GM12878 (cell line): ENCODE measurements around the gene BBOF1. TPM values are rescaled to one million over a fixed set of nuclear protein-coding genes. Genes with fewer than 3 reads are reported as not detected.

Experiments used
- ATAC-seq: fragments of 200-7000 bp; cut with Tn5 transposase; 3 replicates; pipeline ENCODE4 v1.9.1; 2020; ENCODE audit warnings: mild to moderate bottlenecking, moderate library complexity
- BruUV-seq: library from RNA; stranded (reverse); fragments of 400-500 nt; replicated peaks from 2 replicates; lab custom pipeline; 2021; lab: Mats Ljungman, UMichigan
- CTCF ChIA-PET: fragments of 300-600 bp; sonication (Branson Sonifier 250); formaldehyde crosslinking; extraction: SDS; loops from one replicate; lab custom pipeline; 2021; ENCODE audit warnings: inconsistent platforms; lab: Yijun Ruan, JAX
- POLR2A ChIA-PET: fragments of 350-600 bp; formaldehyde crosslinking; extraction: SDS; loops from one replicate; lab custom pipeline; 2021; ENCODE audit warnings: inconsistent platforms; lab: Charles Lee
- RAD21 ChIA-PET: fragments of 300-600 bp; sonication (Branson Sonifier 250); formaldehyde crosslinking; loops from one replicate; lab custom pipeline; 2023; ENCODE audit warnings: antibody characterized with exemption; ENCODE audit not compliant: unreplicated experiment; lab: Charles Lee
- SMC1A ChIA-PET: fragments of 300-600 bp; sonication (Branson Sonifier 250); formaldehyde crosslinking; loops from one replicate; lab custom pipeline; 2023; ENCODE audit not compliant: unreplicated experiment, uncharacterized antibody; lab: Charles Lee
- DNase-seq: peaks from one replicate; pipeline ENCODE4 v3.0.0-alpha.2; 2011; ENCODE audit warnings: low read depth, low spot score
- FAIRE-seq: peaks from 3 replicates; lab custom pipeline; 2011; peaks lifted over from hg19 to GRCh38; lab: Jason Lieb, UNC
- H2AFZ ChIP-seq: 2 replicates; pipeline ENCODE4 v1.6.0; 2011; ENCODE audit warnings: low read depth, low read length, control low read depth; ENCODE audit not compliant: control insufficient read depth
- H3K27ac ChIP-seq: 2 replicates; pipeline ENCODE4 v1.5.1; 2011; ENCODE audit warnings: control low read depth; ENCODE audit not compliant: control insufficient read depth, insufficient read depth
- H3K27me3 ChIP-seq, 2 experiments: replicated peaks in 1 of 2; 2 replicates each; pipeline versions ENCODE4 v1.6.0 to v1.6.1; 2011; ENCODE audit warnings: low read length in 1 of 2; ENCODE audit not compliant: control insufficient read depth in 2 of 2, insufficient read depth in 2 of 2
- H3K36me3 ChIP-seq, 2 experiments: 2 replicates each; pipeline ENCODE4 v1.5.1; 2011; ENCODE audit warnings: low read length in 1 of 2; ENCODE audit not compliant: control insufficient read depth in 2 of 2, insufficient read depth in 2 of 2
- H3K4me1 ChIP-seq: 2 replicates; pipeline ENCODE4 v1.6.1; 2011; ENCODE audit warnings: mild to moderate bottlenecking, low read length, moderate library complexity, mixed read lengths; ENCODE audit not compliant: control insufficient read depth, insufficient read depth
- H3K4me2 ChIP-seq: 2 replicates; pipeline ENCODE4 v1.6.0; 2011; ENCODE audit warnings: control low read depth; ENCODE audit not compliant: control insufficient read depth, insufficient read depth
- H3K4me3 ChIP-seq: fragments of 200-600 bp; sonication (generic); 2 replicates; pipeline ENCODE4 v1.5.1; 2016
- H3K79me2 ChIP-seq: 2 replicates; pipeline ENCODE4 v1.6.0; 2011; ENCODE audit warnings: low read length; ENCODE audit not compliant: control insufficient read depth, insufficient read depth
- H3K9ac ChIP-seq: 2 replicates; pipeline ENCODE4 v1.8.0; 2011; ENCODE audit warnings: low read length, control low read depth, mixed read lengths; ENCODE audit not compliant: control insufficient read depth, insufficient read depth
- H3K9me3 ChIP-seq: replicated peaks from 3 replicates; pipeline ENCODE4 v1.5.1; 2011; ENCODE audit warnings: mild to moderate bottlenecking, low read length; ENCODE audit not compliant: control insufficient read depth, insufficient read depth
- H4K20me1 ChIP-seq: 2 replicates; pipeline ENCODE4 v1.6.0; 2011; ENCODE audit not compliant: control insufficient read depth, insufficient read depth
- BHLHE40 ChIP-seq, 2 experiments: fragments of 450-650 bp in 1 of 2; IDR thresholded peaks; 2 replicates each; pipeline ENCODE4 v1.6.1; 2011 to 2017; ENCODE audit warnings: low read depth in 2 of 2, borderline replicate concordance in 1 of 2, improper control_type of control experiment in 1 of 2, low read length in 1 of 2, mild to moderate bottlenecking in 1 of 2
- CHD2 ChIP-seq: IDR thresholded peaks from 2 replicates; pipeline ENCODE4 v1.6.1; 2011; ENCODE audit warnings: low read depth, low read length, improper control_type of control experiment, borderline replicate concordance
- CTCF ChIP-seq, 3 experiments: IDR thresholded peaks in 2 of 3; conservative IDR thresholded peaks in 1 of 3; 2 replicates each; pipeline ENCODE4 v1.5.1; 2011; ENCODE audit warnings: low read depth in 3 of 3, low read length in 3 of 3, mild to moderate bottlenecking in 3 of 3, control low read depth in 2 of 3, moderate library complexity in 2 of 3, inconsistent platforms in 1 of 3, mixed read lengths in 1 of 3; ENCODE audit not compliant: control insufficient read depth in 2 of 3, insufficient read depth in 1 of 3; ENCODE audit errors: extremely low read depth in 1 of 3
- EZH2 ChIP-seq: IDR thresholded peaks from 2 replicates; pipeline ENCODE4 v1.6.1; 2012; ENCODE audit warnings: low read depth, mild to moderate bottlenecking, control low read depth, inconsistent platforms, low read length, borderline replicate concordance; ENCODE audit not compliant: control insufficient read depth
- FOXK2 ChIP-seq: fragments of 450-650 bp; IDR thresholded peaks from 2 replicates; pipeline ENCODE4 v1.6.1; 2017; ENCODE audit warnings: mild to moderate bottlenecking, moderate library complexity
- IRF4 ChIP-seq: IDR thresholded peaks from 2 replicates; pipeline ENCODE4 v1.6.1; 2011; ENCODE audit warnings: low read depth, low read length
- MEF2B ChIP-seq: fragments of 450-650 bp; IDR thresholded peaks from 2 replicates; pipeline ENCODE4 v1.6.1; 2018; ENCODE audit warnings: mild to moderate bottlenecking, moderate library complexity; ENCODE audit not compliant: partially characterized antibody, poor library complexity, severe bottlenecking
- NBN ChIP-seq: fragments of 450-650 bp; IDR thresholded peaks from 2 replicates; pipeline ENCODE4 v1.6.1; 2016
- NFYB ChIP-seq: IDR thresholded peaks from 2 replicates; pipeline ENCODE4 v1.6.1; 2011; ENCODE audit warnings: low read depth, mild to moderate bottlenecking, low read length, improper control_type of control experiment, moderate library complexity; ENCODE audit not compliant: insufficient read depth
- PKNOX1 ChIP-seq: fragments of 450-650 bp; IDR thresholded peaks from 2 replicates; pipeline ENCODE4 v1.6.1; 2016; ENCODE audit warnings: mild to moderate bottlenecking
- POLR2AphosphoS2 ChIP-seq: IDR thresholded peaks from 2 replicates; pipeline ENCODE4 v1.6.1; 2011; ENCODE audit warnings: low read depth, mild to moderate bottlenecking, low read length, improper control_type of control experiment, moderate library complexity
- STAT3 ChIP-seq: IDR thresholded peaks from 2 replicates; pipeline ENCODE4 v1.6.1; 2011; ENCODE audit warnings: low read depth, low read length, improper control_type of control experiment
- SUZ12 ChIP-seq: fragments of 200-600 bp; sonication (generic); IDR thresholded peaks from one replicate; pipeline ENCODE4 v1.6.1; 2018; ENCODE audit warnings: antibody characterized with exemption, mild to moderate bottlenecking; ENCODE audit not compliant: unreplicated experiment
- USF2 ChIP-seq: IDR thresholded peaks from 2 replicates; pipeline ENCODE4 v1.6.1; 2011; ENCODE audit warnings: low read depth, low read length, improper control_type of control experiment, borderline replicate concordance
- WRNIP1 ChIP-seq: IDR thresholded peaks from 2 replicates; pipeline ENCODE4 v1.6.1; 2011; ENCODE audit warnings: low read depth, low read length, improper control_type of control experiment, borderline replicate concordance
- ZSCAN29 ChIP-seq: fragments of 450-650 bp; IDR thresholded peaks from 2 replicates; pipeline ENCODE4 v1.6.1; 2017; ENCODE audit warnings: mild to moderate bottlenecking, moderate library complexity
- WGBS: methylation state at CpG from one replicate; pipeline ENCODE4 v1.1.6; 2016; ENCODE audit warnings: low lambda C conversion rate; ENCODE audit not compliant: insufficient replicate concordance, insufficient coverage; ENCODE audit errors: missing lambda C conversion rate; 5-methylcytosine and 5-hydroxymethylcytosine counted together
- in situ Hi-C: fragments of 300-500 bp; cut with MboI; formaldehyde crosslinking; loops from 9 replicates; pipeline ENCODE4 v1.14.3; 2018; ENCODE audit warnings: mixed read lengths
- intact Hi-C: fragments of 100-400 bp; cut with micrococcal nuclease; formaldehyde crosslinking; loops from one replicate; pipeline ENCODE4 v1.14.2; 2022; ENCODE audit not compliant: unreplicated experiment
- polyA plus RNA-seq, 11 experiments: library from polyadenylated mRNA; depleted of rRNA in 4 of 11; unstranded in 6 of 11; stranded (reverse) in 5 of 11; fragments of >200 nt; fragmentation: Nextera tagmentation in 4 of 11; fragmentation: Illumina TruSeq in 1 of 11; extraction: Ambion mirVana in 4 of 11; extraction: Trizol in 1 of 11; gene quantifications; 1 replicate in 1 of 11; 2 replicates in 10 of 11; pipeline versions ENCODE4 v1.2.1 to v1.2.3, GENCODE V29; 2011 to 2016; ENCODE audit warnings: inconsistent platforms in 2 of 11, missing spikeins in 2 of 11, low read depth in 1 of 11
- total RNA-seq, 4 experiments: library from RNA; depleted of rRNA in 3 of 4; stranded (reverse); fragments of >200 nt in 3 of 4; fragmentation: Illumina TruSeq in 1 of 4; extraction: Trizol in 1 of 4; gene quantifications; 2 replicates each; pipeline versions ENCODE4 v1.2.1 to v1.2.3, GENCODE V29; 2013 to 2021
- TF ChIP-seq, protein P1 (sequence below): fragments of 450-650 bp; IDR thresholded peaks from 2 replicates; pipeline ENCODE4 v1.6.1; 2018; ENCODE audit warnings: mild to moderate bottlenecking, low read depth, moderate library complexity; ENCODE audit not compliant: partially characterized antibody
- TF ChIP-seq, protein P2 (sequence below): IDR thresholded peaks from 2 replicates; pipeline ENCODE4 v1.6.1; 2011; ENCODE audit warnings: low read depth, mild to moderate bottlenecking, low read length, moderate library complexity, borderline replicate concordance; ENCODE audit errors: extremely low read depth

BBOF1 gene
- total and polyA plus RNA-seq, 10 of the 15 experiments (the other 5 are each of a cell fraction or from before 2014, with no cell fraction given), result 0.50 to 2.6 (median 0.79) TPM

DNA sequence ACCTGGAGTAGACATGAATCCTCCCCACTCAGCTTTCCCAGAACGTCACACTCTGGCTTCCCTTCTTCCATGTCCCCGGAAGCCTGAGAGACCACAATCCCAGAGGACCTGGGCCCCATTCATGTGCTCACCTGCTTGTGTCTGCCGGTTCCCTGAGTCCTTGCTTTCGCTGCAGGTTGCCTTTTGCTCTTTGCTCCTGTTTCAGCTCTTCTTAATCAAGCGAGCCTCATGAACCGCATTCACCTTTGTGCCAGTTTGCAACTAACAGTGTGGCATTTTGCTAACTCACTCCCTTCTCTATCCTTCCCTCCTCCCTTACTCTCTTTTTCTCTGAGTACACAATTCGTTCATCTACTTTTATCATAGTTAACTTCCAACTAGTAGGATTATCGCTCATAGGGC, 23.2 kb upstream of the BBOF1 start:
- ChIA-PET RAD21 (no interaction called here), POLR2A (no interaction called here), SMC1A (no interaction called here), CTCF (no interaction called here)
- Histone ChIP-seq H3K4me1 (no peaks in the 10 kb centered on the region), H3K79me2 (no peaks in the 10 kb centered on the region), H3K4me3 (no peak overlapping the region), H2AFZ (no peak overlapping the region), H3K9ac (no peak overlapping the region), H3K36me3 (peaks cover 0 to 3% of the 10 kb centered on the region in 2 experiments; a peak in 2 of 4 replicates), H3K27me3 (no peaks in the 10 kb centered on the region), H4K20me1 (no peaks in the 10 kb centered on the region), H3K27ac (no peak overlapping the region), H3K4me2 (no peak overlapping the region), H3K9me3 (no peaks in the 10 kb centered on the region)
- FAIRE-seq (no peak), ATAC-seq (no peak), DNase-seq (no peak)
- BruUV-seq, result no TSS peak
- in situ Hi-C loops (no loop called here), intact Hi-C loops (no loop called here)
- 90% methylated on average over 8 of the region's 8 CpGs for WGBS
- TF ChIP-seq USF2, result no peak
- TF ChIP-seq PKNOX1, result no peak
- TF ChIP-seq CHD2, result no peak
- TF ChIP-seq MEF2B, result no peak
- no peak for TF ChIP-seq STAT3
- no peak for TF ChIP-seq NBN
- no peak for TF ChIP-seq WRNIP1
- no peak for TF ChIP-seq ZSCAN29
- TF ChIP-seq EZH2, result no peak
- TF ChIP-seq POLR2AphosphoS2, result no peak
- no peak for TF ChIP-seq FOXK2
- no peak for TF ChIP-seq NFYB
- TF ChIP-seq BHLHE40 (IDR thresholded peaks at IDR 0.05; ENCODE audit: borderline replicate concordance in 1 of 2, low read depth in 2 of 2, low read length in 1 of 2), result no peak
- no peak for TF ChIP-seq IRF4
- TF ChIP-seq CTCF (IDR thresholded peaks at IDR 0.05 in 2 of 3, conservative IDR thresholded peaks at IDR 0.05 in 1 of 3; ENCODE audit: control insufficient read depth in 2 of 3, extremely low read depth in 1 of 3, insufficient read depth in 1 of 3, low read depth in 3 of 3, low read length in 3 of 3), result no peak
- TF ChIP-seq SUZ12, result no peak
- TF ChIP-seq, protein P1, sequence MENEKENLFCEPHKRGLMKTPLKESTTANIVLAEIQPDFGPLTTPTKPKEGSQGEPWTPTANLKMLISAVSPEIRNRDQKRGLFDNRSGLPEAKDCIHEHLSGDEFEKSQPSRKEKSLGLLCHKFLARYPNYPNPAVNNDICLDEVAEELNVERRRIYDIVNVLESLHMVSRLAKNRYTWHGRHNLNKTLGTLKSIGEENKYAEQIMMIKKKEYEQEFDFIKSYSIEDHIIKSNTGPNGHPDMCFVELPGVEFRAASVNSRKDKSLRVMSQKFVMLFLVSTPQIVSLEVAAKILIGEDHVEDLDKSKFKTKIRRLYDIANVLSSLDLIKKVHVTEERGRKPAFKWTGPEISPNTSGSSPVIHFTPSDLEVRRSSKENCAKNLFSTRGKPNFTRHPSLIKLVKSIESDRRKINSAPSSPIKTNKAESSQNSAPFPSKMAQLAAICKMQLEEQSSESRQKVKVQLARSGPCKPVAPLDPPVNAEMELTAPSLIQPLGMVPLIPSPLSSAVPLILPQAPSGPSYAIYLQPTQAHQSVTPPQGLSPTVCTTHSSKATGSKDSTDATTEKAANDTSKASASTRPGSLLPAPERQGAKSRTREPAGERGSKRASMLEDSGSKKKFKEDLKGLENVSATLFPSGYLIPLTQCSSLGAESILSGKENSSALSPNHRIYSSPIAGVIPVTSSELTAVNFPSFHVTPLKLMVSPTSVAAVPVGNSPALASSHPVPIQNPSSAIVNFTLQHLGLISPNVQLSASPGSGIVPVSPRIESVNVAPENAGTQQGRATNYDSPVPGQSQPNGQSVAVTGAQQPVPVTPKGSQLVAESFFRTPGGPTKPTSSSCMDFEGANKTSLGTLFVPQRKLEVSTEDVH, result no peak
- TF ChIP-seq, protein P2, sequence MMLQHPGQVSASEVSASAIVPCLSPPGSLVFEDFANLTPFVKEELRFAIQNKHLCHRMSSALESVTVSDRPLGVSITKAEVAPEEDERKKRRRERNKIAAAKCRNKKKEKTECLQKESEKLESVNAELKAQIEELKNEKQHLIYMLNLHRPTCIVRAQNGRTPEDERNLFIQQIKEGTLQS, result no peak
